Testis (tissue), 3 donors: ENCODE data around the gene ADGRB3. TPM values are rescaled to one million over a fixed set of nuclear protein-coding genes. Genes with fewer than 3 reads are reported as not detected.

Experiments
- DNase-seq: peaks from one replicate; pipeline ENCODE4 v3.0.0-alpha.2; 2019
- H3K27ac ChIP-seq, 2 donors: fragments of 200-600 bp; sonication (generic); one replicate each; pipeline ENCODE4 v1.5.1; 2019
- H3K27me3 ChIP-seq: fragments of 200-600 bp; sonication (generic); one replicate; pipeline ENCODE4 v1.5.1; 2019
- H3K36me3 ChIP-seq: fragments of 200-600 bp; sonication (generic); one replicate; pipeline ENCODE4 v1.5.1; 2017; ENCODE audit warnings: low read depth; ENCODE audit errors: missing control alignments
- H3K4me1 ChIP-seq: fragments of 200-600 bp; sonication (generic); one replicate; pipeline ENCODE4 v1.5.1; 2019
- H3K4me3 ChIP-seq, 2 donors: fragments of 200-600 bp; sonication (generic); one replicate each; pipeline ENCODE4 v1.5.1; 2017 to 2019
- H3K9me3 ChIP-seq: fragments of 200-600 bp; sonication (generic); one replicate; pipeline ENCODE4 v1.5.1; 2017
- POLR2A ChIP-seq: fragments of 450-650 bp; IDR thresholded peaks from one replicate; pipeline ENCODE4 v1.6.1; 2017; ENCODE audit warnings: antibody characterized with exemption, mild to moderate bottlenecking, moderate library complexity
- WGBS, 2 donors: methylation state at CpG; one replicate each; pipeline ENCODE4 v1.1.5; 2018; 5-methylcytosine and 5-hydroxymethylcytosine counted together
- intact Hi-C: fragments of 100-400 bp; cut with DNase I; formaldehyde crosslinking; loops from one replicate; pipeline ENCODE4 v1.15.1; 2023; ENCODE audit warnings: low total_unique reads
- polyA plus RNA-seq: library from polyadenylated mRNA; stranded (reverse); fragments of 350-450 nt; fragmentation: Illumina TruSeq; extraction: RNeasy Lipid Tissue Mini Kit (QIAGEN cat#74804); gene quantifications from one replicate; pipeline ENCODE4 v1.2.3, GENCODE V29; 2014; ENCODE audit warnings: low read depth, low replicate concordance; ENCODE audit not compliant: insufficient read depth
- total RNA-seq, 2 donors: library from RNA; depleted of rRNA; stranded (reverse); fragments of >200 nt; gene quantifications; one replicate each; pipeline ENCODE4 v1.2.3, GENCODE V29; 2016
- TF ChIP-seq, protein P1 (sequence below), 3 experiments: fragments of 450-650 bp in 2 of 3; fragments of 200-600 bp in 1 of 3; sonication (generic) in 1 of 3; IDR thresholded peaks; one replicate each; pipeline ENCODE4 v1.5.1; 2016 to 2019; ENCODE audit warnings: antibody characterized with exemption in 3 of 3, mild to moderate bottlenecking in 2 of 3, moderate library complexity in 1 of 3

The ADGRB3 gene
- total and polyA plus RNA-seq, 3 donors from 2014 or later, result 3.2 to 5.7 (median 4.3) TPM

DNA sequence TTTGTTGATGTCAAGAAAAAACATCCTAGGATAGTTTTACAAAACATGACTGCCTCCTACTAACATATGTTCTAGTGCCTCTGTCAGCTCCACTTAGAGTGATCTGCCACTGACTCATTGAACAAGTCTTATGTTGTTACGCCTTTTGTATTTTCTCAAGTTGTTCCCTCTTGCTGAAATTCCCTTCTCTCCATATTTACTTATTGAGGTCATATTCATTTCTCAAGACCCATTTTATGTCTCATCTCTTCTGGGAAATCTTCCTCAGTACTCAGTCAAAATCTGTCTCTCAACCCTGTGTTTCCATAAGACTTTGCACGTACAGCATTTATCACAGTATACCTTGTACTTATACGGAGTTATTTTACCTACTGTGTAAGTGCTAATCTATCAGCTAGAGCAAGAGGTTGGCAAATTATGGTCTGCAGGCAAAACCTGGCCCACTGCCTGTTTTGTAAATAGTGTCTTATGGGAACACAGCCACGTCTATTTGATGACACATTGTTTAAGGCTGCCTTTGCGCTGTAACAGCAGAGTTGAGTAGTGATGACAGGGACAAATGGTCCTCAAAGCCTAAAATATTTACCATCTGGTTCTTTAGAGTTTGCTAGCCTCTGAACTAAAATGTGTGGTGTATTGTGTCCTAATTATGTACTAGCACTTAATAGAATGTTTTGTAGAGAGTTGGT lies 83.4 kb downstream of the ADGRB3 start:
- no peaks in the 10 kb centered on the region for H3K36me3 ChIP-seq
- WGBS, 2 donors, result 90 to 92% methylated on average over 5 of the region's 5 CpGs
- H3K27me3 ChIP-seq, result no peaks in the 10 kb centered on the region
- intact Hi-C loops, result no loop called here
- H3K4me1 ChIP-seq, result no peaks in the 10 kb centered on the region
- TF ChIP-seq, protein P1, sequence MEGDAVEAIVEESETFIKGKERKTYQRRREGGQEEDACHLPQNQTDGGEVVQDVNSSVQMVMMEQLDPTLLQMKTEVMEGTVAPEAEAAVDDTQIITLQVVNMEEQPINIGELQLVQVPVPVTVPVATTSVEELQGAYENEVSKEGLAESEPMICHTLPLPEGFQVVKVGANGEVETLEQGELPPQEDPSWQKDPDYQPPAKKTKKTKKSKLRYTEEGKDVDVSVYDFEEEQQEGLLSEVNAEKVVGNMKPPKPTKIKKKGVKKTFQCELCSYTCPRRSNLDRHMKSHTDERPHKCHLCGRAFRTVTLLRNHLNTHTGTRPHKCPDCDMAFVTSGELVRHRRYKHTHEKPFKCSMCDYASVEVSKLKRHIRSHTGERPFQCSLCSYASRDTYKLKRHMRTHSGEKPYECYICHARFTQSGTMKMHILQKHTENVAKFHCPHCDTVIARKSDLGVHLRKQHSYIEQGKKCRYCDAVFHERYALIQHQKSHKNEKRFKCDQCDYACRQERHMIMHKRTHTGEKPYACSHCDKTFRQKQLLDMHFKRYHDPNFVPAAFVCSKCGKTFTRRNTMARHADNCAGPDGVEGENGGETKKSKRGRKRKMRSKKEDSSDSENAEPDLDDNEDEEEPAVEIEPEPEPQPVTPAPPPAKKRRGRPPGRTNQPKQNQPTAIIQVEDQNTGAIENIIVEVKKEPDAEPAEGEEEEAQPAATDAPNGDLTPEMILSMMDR (IDR thresholded peaks at IDR 0.05), result no peak
- no peak for TF ChIP-seq POLR2A
- H3K27ac ChIP-seq, result no peak overlapping the region
- H3K9me3 ChIP-seq, result no peaks in the 10 kb centered on the region
- no peak overlapping the region for H3K4me3 ChIP-seq
- DNase-seq, result no peak

DNA sequence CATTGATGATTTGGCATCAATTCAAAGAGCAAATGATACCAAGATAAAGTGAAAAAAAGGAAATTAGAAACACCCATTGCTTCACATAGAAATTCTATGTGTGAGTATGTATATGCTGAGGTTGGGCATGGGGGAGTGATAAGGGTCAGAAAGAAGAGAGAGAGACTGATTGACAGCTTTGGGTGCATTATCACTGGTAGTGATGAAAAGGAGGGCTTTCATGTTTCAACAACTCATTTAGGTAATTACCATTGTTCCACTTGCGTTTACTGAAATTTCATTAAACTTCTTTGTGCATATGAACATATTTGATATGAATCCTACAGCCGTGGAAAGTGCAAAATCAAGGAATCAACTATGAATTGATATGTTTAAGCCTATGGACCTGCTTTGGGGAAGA lies 84.7 kb downstream of the ADGRB3 start:
- Histone ChIP-seq H3K4me1 (no peaks in the 10 kb centered on the region), H3K27me3 (no peaks in the 10 kb centered on the region), H3K4me3 (no peak overlapping the region), H3K36me3 (no peaks in the 10 kb centered on the region), H3K27ac (no peak overlapping the region), H3K9me3 (no peaks in the 10 kb centered on the region)
- no peak for DNase-seq
- 89 to 94% methylated on average over 2 of the region's 2 CpGs for WGBS, 2 donors
- intact Hi-C loops, result no loop called here
- TF ChIP-seq POLR2A, result no peak
- TF ChIP-seq, protein P1 (IDR thresholded peaks at IDR 0.05), result no peak

DNA sequence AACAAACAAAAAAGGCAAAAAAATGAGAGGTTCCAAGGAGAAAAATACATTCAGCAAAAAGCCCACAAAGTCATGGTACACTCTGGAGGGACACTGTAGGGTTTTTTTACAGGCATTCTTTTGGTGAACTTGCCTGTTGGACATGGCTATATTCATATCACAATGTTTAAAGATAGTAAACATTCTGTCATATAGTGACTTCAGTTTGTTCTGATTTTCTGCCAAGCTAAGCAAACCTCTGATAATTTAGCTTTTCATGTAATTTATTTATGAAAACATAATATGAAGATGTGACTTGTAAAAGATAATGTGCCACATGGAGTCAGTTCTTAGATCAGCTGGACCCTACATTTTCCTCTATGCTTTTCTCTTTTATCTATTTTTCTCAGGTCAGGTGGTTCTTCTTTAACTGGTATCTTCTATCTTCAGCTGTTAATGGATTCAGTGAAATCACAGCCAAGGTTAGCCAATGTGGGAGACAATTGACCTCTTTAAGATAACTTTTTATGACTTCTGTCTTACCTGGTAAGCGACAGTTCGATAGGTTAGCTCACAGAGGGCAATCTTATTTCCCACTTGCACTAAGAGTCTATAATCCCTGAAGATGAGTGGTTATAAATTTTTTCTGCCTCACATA lies 87.9 kb downstream of the ADGRB3 start:
- no peaks in the 10 kb centered on the region for H3K4me1 ChIP-seq
- TF ChIP-seq POLR2A, result no peak
- TF ChIP-seq, protein P1 (IDR thresholded peaks at IDR 0.05), result no peak
- intact Hi-C loops, result no loop called here
- no peak for DNase-seq
- H3K9me3 ChIP-seq, result no peaks in the 10 kb centered on the region
- H3K36me3 ChIP-seq, result no peaks in the 10 kb centered on the region
- H3K27ac ChIP-seq, result no peak overlapping the region
- WGBS, 2 donors, result 84 to 90% methylated on average over 2 of the region's 2 CpGs
- H3K4me3 ChIP-seq, result no peak overlapping the region
- no peaks in the 10 kb centered on the region for H3K27me3 ChIP-seq

DNA sequence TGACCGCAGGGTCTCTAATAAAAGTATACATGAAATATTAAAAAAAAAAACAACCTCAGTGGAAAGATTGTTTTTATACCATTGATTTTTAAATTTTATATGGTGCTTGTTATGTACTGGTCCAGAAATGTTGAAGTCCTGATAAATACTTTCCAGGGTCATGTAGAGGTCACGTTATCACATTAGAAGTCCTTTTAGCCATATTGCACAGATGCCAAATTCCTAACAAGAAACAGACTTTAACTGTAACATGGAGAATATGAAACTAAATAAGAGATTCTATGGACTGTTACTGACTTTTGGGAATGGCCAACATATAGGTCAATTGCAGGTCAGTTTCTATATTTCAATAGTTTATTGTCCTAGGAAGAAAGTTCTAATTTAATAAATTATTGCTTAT lies 89.0 kb downstream of the ADGRB3 start:
- TF ChIP-seq, protein P1 (IDR thresholded peaks at IDR 0.05), result no peak
- no peak for TF ChIP-seq POLR2A
- no peaks in the 10 kb centered on the region for H3K27me3 ChIP-seq
- H3K36me3 ChIP-seq, result no peaks in the 10 kb centered on the region
- DNase-seq, result no peak
- no peaks in the 10 kb centered on the region for H3K4me1 ChIP-seq
- H3K27ac ChIP-seq, result no peak overlapping the region
- H3K9me3 ChIP-seq, result no peaks in the 10 kb centered on the region
- intact Hi-C loops, result no loop called here
- no peak overlapping the region for H3K4me3 ChIP-seq
- 80% methylated on average over 2 of the region's 2 CpGs for WGBS, 2 donors

DNA sequence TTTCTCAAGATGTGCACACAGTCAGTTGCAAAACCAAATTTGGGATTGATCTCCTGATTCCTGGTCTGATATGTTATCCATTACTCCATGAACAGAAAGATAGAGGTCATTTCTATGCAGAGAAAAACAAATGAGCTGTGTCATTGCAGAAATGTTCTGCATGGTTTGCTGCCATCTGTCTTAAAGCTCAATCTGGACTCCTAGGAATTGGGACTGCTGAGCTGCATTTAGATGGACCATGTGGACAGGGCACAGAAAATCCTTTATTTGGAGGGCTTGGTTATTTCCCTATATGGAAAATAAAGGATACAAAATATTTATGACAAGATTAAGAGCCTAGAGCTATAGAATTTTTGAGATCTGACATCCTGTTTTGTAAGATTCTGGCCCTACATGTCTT lies 91.3 kb downstream of the ADGRB3 start:
- H3K4me3 ChIP-seq, result no peak overlapping the region
- H3K27ac ChIP-seq, result no peak overlapping the region
- no peaks in the 10 kb centered on the region for H3K9me3 ChIP-seq
- H3K4me1 ChIP-seq, result no peaks in the 10 kb centered on the region
- intact Hi-C loops, result no loop called here
- H3K27me3 ChIP-seq, result no peaks in the 10 kb centered on the region
- no peak for DNase-seq
- no peak for TF ChIP-seq POLR2A
- TF ChIP-seq, protein P1 (IDR thresholded peaks at IDR 0.05), result no peak
- no peaks in the 10 kb centered on the region for H3K36me3 ChIP-seq
